Left forelimb (tissue), 1 donor: ENCODE results near the gene PCDHGA4.
"Not testable (repeated sequence)": the region's sequence is repeated elsewhere in the genome, so short reads cannot be mapped to it uniquely, and the experiment has no call there.

Source experiments
- DNase-seq: peaks from one replicate; pipeline ENCODE4 v3.0.0-alpha.2; 2018; ENCODE audit warnings: low spot score

PCDHGA4 gene

DNA sequence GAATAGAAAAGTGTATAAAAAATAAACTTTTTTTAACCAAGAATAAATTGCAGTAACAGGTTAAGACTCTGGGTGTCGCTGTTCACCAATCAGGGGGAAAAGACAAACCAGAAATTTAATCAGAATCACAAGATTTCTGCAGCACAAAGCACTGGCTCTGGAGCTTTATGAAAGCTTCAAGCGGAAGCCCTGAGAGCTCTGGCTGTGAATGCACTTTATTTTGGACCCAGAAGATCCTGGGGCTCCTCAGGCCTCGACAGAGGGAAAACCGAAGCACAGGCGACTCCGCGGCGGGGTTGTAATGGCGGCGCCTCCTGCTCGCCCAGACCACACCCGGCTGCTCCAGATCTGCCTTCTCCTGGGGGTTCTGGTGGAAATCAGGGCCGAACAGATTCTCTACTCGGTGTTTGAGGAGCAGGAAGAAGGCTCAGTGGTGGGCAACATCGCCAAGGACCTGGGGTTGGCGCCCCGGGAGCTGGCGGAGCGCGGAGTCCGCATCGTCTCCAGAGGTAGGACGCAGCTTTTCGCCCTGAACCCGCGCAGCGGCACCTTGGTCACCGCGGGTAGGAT, at the start of gene PCDHGA4:
TSS of gene PCDHGA4 (plus strand) at position 122 of the 570 bp plus-strand sequence. CDS start at position 209, 87 bp downstream.
- DNase-seq: no peak

DNA sequence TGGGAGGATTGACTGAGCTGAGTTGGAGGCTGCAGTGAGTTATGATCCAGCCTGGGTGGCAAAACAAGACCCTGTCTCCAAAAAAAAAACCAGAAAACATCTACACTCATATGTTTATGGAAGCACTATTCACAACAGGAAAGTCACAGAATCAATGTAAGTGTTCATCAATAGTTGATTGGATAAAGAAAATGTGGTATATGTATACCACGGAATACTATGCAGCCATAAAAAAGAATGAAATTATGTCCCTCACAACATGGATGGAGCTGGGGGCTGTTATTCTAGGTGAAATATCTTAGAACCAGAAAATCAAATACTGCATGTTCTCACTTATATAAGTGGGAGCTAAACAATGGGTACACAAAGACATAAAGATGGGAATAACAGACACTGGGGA, 48.2 kb upstream of the PCDHGA4 start:
- DNase-seq: no peak

DNA sequence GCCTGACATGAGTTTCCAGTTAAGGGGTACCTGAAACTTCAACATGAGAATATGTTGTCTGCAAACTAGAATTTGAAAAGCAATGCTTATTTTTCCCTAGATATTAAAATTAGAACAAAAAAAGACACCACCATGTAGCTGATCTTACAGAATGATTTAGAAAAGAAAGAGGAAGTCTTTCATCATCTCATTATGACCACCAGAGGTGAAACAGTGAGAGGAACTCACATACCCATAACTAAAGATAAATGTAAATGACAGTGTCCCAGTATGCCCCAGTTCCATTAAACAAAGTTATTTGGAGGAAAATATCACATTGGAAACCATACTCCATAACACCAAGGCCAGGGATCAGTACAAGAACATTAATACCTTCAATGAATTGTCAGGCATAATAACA, 41.1 kb upstream of the PCDHGA4 start:
- DNase-seq: no peak

DNA sequence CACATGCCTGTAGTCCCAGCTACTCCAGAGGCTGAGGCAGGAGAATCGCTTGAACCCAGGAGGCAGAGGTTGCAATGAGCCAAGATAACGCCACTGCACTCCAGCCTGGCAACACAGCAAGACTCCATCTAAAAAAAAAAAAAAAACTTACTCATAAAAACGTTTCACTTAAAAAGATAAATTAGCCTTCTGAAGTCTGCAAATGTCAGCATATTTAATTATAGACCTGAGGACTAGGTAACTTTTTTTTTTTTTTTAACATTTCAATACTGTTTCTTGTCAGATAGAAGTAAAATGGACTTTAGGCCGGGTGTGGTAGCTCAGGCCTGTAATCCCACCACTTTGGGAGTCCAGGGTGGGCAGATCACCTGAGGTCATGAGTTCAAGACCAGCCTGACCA, 37.9 kb upstream of the PCDHGA4 start:
- DNase-seq: not testable (repeated sequence)

DNA sequence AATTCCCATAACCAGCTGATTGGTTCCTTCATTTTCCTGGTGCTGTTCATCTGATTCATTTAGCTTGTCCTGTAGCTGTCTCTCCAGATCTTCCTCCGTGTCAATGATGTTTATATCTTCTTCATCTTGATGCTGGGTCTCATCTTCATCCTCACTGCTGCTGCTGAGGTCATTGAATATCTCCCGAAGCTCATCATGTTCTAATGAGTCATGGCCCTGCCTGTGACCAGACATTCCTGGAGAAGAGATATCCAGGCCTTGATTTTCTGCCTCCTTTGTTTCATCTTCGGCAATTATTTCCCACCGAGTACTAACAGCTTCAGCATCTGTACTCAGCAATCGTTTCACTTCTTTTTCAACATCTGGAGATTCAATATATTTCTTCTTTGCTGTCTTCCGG, 35.6 kb upstream of the PCDHGA4 start:
- DNase-seq: no peak

DNA sequence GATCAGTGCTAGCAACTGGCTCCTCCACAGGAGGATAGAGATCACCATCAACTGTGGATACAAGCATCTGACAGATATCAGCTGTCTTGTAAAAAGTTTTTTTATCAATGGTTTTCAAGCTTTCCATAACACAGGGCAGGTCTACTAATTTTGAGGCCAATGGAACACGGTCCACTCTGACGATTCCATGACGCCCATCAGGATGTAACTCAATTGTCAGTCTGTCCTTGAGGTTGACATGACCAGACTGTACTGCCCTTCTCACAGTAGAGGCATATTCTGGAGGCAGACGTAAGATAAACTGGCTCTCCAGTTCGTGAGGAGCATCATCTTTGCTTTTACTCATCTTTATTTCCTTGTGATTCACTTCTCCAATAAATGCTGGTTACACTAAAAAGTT, 35.1 kb upstream of the PCDHGA4 start:
- no peak for DNase-seq

DNA sequence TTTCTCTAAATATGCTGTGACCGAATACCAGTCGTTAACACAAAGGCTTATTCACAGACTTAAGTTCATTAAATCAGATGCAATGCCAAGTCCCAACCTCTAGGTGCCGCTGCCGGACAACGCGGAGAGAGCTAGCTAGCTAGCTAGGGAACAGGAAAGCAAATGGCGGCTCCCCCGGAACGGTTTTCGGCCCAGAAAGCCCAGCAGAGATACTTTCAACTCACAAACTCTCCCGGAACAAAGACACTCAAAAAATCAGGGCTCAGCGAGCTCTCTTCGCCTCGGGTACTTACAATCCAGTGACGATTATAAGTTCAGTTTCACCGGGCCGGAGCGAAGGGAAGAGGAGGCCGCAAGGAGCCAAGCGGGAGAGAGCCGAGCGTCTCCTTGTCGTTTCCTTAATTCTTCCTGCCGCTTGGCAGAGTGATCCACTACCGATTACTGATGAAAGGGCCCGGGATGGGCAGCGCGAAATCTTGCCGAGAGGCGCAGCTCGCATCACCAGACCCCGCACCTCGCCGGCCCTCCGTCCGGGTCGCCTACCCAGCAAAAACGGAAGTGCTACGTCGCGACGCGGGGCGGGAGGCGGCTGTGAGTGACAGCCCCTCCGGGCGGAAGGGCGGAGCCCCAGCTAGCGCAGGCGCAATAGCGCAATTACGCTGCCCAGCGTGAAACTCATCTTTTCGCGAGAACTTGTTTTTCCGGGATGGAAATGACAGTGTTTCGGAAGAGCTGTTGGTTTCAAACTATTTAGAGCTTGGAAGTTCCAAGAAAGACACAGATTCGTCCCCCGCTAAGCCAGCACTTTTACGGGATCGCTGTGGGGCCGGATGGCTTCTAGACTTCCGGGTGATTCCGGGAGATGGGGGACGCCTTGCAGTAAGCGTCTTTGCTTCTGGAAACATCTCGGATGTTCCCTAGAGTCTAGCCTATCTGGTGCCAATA, 34.3 kb upstream of the PCDHGA4 start, which contains the start of gene TAF7:
TSS of gene TAF7 (minus strand) at position 560 of the 945 bp plus-strand sequence. CDS start 740 bp downstream, outside the sequence.
- DNase-seq: peak; percentile 94

DNA sequence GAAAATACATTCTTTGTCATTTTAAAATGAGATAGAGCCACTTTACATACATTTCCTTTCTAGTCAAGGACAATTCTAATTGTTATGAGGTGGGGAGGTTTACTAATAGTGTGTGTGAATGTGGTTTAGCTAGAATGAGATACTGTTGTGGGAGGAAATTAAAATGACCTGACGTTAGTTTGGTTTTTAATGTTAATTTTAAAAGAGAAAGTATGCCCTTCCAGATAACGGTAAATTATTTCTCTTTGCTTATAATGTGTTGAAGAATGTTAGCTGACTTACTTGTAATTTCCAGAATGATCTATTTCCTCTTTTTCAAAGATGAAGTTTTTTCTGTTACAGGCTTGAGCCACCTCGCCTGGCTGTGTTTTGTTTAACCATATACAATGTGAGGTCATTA, 32.6 kb upstream of the PCDHGA4 start:
- no peak for DNase-seq

DNA sequence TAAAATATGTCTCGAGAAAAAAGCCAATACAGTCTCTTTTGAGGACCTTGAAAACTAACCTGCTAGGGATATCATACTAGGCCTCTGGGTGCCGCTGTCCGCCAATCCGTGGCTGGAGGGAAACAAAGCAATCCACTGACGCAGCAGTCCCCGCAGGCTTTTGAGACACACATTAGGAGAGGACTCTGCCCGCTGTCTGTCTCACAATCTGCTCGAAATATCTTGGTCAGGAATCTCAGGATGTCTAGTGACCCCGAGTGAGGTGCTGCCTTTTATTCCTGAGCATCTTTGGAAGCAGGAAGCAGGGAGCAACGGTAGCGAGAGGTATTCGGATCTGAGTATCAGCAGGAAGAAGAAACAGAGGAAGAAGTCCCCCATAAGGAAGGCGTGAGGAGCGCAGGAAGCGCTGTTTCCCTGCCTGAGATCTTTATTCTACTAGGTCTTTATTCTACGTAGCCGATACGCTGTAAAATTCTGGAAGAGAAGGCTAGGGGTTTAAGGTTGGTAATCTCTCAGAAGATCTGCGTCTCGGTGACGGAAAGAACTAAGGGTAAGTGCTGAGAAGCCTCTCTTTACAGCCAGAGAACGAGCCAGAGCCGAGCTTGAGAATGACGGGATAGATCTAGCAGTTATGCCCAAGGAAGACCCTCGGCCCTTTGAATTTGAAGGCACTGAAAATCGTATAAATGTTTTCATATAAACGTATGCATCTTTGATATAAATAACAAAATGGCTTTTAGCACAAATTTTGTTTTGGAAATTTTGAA, 28.6 kb upstream of the PCDHGA4 start:
- DNase-seq: no peak

DNA sequence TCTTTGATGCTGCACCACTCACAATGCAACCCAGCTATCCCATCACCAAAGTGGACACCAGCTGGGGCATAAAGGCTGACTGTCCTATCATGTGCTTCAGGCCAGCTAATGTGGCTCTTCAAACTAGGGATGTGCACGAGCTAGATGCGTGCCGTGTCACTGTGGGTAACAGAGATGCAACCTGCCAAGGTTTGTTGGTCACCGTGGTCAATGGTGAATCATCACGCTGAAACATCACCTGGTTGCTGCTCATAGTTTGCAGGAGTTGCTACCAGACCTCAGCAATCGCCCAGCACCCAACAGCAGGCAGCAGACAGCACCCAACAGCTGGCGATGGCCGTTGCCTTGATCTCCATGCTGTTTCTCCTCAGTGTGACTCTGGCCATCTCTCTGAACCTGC, 26.6 kb upstream of the PCDHGA4 start:
- DNase-seq: no peak

DNA sequence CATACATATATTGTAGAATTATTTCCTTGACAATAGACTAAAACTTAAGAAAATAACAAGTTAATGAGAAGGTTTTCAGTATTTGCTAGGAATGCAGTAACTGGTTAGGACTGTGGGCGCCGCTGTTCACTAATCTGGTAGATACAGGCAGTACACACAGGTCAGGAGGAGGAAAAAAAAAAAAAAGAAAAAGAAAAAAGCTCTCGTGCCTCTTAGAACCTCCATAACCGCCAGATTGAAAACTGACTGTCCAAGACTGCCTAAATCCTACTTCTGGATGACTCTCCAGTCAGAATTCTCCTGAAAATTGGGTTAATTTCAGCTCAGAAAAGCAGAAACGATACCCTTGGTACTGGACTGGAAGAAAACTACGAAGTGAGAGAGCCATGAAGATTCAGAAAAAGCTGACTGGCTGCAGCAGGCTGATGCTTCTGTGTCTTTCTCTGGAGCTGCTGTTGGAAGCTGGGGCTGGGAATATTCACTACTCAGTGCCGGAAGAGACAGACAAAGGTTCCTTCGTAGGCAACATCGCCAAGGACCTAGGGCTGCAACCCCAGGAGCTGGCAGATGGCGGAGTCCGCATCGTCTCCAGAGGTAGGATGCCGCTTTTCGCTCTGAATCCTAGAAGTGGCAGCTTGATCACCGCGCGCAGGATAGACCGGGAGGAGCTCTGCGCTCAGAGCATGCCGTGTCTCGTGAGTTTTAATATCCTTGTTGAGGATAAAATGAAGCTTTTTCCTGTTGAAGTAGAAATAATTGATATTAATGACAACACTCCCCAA, 24.3 kb upstream of the PCDHGA4 start, which contains the start of gene PCDHGA1:
TSS of gene PCDHGA1 (plus strand) at position 216 of the 782 bp plus-strand sequence.
- no peak for DNase-seq

DNA sequence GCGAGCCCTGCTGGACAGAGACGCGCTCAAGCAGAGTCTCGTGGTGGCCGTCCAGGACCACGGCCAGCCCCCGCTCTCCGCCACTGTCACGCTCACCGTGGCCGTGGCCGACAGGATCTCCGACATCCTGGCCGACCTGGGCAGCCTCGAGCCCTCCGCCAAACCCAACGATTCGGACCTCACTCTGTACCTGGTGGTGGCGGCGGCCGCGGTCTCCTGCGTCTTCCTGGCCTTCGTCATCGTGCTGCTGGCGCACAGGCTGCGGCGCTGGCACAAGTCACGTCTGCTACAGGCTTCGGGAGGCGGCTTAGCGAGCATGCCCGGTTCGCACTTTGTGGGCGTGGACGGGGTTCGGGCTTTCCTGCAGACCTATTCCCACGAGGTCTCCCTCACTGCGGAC, 22.2 kb upstream of the PCDHGA4 start:
- DNase-seq: not testable (repeated sequence)

DNA sequence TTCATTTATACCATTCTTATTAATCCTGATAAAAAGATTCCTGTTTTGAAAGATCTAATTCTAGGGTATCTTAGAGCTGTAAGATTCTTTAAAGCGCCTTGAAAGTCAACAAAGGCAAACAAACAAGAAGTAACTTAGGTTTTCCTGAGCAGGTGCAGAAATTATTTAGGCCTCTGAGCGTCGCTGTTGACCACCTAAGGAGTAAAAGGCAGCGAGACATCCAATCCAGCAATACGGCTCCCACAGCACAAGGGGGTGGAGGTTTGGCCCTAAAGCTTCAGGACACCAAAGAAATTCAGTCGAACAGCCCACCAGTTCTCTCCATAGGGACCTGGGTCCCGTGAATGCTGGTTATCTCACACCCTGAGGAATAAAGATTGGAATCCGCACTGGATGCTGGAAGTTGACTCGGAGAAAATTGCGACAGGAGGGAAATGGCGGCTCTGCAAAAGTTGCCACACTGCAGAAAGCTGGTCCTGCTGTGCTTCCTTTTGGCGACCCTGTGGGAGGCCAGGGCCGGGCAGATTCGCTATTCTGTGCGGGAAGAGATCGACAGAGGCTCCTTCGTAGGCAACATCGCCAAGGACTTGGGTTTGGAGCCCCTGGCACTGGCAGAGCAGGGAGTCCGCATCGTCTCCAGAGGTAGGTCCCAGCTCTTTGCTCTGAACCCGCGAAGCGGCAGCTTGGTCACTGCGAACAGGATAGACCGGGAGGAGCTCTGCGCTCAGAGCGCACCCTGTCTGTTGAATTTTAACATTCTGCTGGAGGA, 16.1 kb upstream of the PCDHGA4 start, which contains the start of gene PCDHGA2:
TSS of gene PCDHGA2 (plus strand) at position 223 of the 769 bp plus-strand sequence.
- no peak for DNase-seq

DNA sequence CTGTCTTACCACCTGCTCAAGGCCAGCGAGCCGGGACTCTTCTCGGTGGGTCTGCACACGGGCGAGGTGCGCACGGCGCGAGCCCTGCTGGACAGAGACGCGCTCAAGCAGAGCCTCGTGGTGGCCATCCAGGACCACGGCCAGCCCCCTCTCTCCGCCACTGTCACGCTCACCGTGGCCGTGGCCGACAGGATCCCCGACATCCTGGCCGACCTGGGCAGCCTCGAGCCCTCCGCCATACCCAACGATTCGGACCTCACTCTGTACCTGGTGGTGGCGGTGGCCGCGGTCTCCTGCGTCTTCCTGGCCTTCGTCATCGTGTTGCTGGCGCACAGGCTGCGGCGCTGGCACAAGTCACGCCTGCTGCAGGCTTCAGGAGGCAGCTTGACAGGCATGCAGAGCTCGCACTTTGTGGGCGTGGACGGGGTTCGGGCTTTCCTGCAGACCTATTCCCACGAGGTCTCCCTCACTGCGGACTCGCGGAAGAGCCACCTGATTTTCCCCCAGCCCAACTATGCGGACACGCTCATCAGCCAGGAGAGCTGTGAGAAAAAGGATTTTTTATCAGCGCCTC, 14.0 kb upstream of the PCDHGA4 start:
- not testable (repeated sequence) for DNase-seq

DNA sequence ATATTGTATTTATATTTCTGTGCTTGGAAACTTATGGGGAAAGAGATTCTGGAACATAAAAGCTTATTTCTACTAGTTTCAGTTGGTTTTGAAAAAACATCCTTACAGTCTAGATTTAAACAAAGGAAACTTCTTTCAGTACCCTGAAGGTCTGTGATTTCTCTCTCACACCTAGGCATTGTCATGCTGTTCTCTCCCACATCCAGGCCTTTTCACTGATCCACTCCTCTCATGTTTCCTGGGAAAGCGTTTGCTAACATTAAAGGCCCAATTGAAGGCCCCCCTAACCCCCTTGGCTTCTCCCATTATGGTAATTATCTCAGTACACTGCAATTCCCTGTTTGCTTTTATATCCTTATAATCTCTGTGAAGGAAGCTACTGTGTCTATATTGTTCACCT, 12.0 kb upstream of the PCDHGA4 start:
- no peak for DNase-seq

DNA sequence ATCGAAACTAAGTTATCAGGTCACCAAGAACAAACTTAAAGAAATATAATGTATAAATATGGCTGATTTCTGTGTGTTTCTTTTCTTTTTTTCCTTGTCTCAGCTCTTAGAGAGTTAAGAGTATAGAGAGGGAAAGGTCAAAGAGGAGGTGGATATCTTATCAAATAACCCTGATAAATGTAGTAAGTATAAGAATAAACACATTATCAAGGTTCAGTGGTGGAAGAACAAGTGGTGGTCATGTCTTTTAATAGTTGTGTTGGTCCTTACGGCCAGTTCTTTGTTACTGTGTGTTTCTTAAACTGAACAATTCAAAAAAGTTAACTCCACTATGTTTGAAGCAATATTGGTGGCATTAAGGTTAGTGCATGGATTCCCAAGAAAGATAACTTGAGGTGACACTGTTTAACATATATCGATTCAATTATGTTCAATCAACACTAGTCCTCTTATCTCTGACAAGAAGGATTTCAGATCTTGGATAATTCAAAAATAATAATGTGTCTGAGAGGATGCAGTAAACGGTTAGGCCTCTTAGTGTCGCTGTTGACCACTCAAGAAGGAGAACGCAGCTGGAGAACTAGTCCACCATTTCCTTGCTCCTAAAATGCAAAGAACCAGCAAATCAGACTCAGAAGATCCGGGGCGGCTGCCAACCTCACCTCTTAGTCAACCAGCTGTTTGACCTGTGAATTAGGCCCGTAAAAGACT, 11.4 kb upstream of the PCDHGA4 start, which contains the start of gene PCDHGA3:
TSS of gene PCDHGA3 (plus strand) at position 588 of the 711 bp plus-strand sequence. CDS start 205 bp downstream, outside the sequence.
- DNase-seq: no peak

DNA sequence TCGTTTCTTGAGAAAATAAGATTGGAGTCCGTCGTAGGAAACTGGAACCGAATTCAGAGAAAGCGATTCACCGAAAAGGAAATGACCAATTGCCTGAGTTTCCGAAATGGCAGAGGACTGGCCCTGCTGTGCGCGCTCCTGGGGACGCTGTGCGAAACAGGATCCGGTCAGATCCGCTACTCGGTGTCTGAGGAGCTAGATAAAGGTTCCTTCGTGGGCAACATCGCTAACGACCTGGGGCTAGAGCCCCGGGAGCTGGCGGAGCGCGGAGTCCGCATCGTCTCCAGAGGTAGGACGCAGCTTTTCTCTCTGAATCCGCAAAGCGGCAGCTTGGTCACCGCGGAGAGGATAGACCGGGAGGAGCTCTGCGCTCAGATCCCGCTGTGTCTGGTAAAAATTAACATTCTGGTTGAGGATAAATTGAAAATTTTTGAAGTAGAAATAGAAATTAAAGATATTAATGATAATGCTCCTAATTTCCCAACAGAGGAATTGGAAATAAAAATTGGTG, 10.8 kb upstream of the PCDHGA4 start:
- DNase-seq: no peak

DNA sequence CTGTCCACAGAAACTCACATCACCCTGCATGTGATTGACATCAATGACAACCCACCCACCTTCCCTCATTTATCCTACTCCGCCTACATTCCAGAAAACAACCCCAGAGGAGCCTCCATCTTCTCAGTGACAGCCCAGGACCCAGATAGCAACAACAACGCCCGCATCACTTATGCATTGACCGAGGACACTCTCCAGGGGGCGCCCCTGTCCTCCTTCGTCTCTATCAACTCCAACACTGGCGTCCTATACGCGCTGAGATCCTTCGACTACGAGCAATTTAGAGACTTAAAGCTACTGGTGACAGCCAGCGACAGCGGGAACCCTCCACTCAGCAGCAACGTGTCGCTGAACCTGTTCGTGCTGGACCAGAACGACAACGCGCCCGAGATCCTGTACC, 9.5 kb upstream of the PCDHGA4 start:
- no peak for DNase-seq

DNA sequence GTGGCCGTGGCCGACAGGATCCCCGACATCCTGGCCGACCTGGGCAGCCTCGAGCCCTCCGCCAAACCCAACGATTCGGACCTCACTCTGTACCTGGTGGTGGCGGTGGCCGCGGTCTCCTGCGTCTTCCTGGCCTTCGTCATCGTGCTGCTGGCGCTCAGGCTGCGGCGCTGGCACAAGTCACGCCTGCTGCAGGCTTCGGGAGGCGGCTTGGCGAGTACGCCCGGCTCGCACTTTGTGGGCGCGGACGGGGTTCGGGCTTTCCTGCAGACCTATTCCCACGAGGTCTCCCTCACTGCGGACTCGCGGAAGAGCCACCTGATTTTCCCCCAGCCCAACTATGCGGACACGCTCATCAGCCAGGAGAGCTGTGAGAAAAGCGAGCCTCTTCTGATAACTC, 8.8 kb upstream of the PCDHGA4 start:
- not testable (repeated sequence) for DNase-seq
